NCI-H526 (cell line): Measurements from ENCODE around the gene GPR101.

Source experiments
- DNase-seq, 2 experiments: peaks; one replicate each; lab custom pipeline; 2025; lab: John Stamatoyannopoulos, UW

The GPR101 gene, protein sequence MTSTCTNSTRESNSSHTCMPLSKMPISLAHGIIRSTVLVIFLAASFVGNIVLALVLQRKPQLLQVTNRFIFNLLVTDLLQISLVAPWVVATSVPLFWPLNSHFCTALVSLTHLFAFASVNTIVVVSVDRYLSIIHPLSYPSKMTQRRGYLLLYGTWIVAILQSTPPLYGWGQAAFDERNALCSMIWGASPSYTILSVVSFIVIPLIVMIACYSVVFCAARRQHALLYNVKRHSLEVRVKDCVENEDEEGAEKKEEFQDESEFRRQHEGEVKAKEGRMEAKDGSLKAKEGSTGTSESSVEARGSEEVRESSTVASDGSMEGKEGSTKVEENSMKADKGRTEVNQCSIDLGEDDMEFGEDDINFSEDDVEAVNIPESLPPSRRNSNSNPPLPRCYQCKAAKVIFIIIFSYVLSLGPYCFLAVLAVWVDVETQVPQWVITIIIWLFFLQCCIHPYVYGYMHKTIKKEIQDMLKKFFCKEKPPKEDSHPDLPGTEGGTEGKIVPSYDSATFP

DNA sequence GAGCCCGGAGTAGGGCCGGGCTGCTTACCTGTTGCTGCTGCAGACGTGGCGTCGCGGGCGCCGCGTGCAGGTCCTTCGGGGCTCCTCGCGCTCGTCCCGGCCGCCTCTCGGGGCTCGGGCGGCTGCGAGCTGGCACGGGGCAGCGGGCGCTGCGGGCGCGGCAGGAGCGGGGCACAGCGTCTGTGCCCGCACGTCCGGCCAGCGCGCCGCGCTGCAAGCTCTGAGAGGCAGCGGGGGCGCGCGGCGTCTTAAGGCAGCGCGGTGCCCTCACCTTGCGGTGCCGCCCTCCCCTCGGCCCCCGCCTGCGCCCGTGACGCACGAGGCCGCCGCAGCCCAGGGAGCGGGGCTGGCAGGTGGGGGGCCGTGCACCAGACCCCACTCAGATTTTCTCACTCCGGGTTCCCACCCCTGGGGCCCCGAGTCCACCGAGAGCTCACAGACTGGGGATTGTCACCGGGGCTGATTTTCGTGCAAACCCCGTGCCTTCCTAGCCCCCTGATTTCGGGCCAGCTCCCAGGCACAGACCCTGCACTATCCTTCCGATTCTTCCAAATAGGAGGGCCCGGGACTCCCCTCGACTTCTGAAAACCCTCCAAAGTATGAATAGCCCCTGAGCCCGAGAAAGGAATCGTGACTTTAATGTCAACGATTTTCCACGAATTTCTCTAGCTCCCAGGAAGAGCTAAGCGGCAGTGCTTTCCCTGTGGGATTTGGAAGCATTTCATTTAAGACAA, at the start of gene GPR101:
Gene GPR101 (minus strand): TSS at position 222 of the 734 bp plus-strand sequence. CDS start 2,321 bp downstream, outside the sequence.
- peak in 1 of 2 experiments; percentile 27 for DNase-seq

GRCh38 chrX:137081239-137081638, 47.4 kb upstream of the GPR101 start:
- no peak for DNase-seq

- DNase-seq, result peak; percentile 15 to 34
Measured at GRCh38 chrX:137072396-137072795, 38.6 kb upstream of the GPR101 start.

GRCh38 chrX:137071596-137071995, 37.8 kb upstream of the GPR101 start:
- DNase-seq, result peak in 1 of 2 experiments; percentile 22

- no peak for DNase-seq
Measured at GRCh38 chrX:137067147-137067546, 33.4 kb upstream of the GPR101 start.

GRCh38 chrX:137062915-137063617, 29.3 kb upstream of the GPR101 start:
- DNase-seq, result no peak

GRCh38 chrX:137058339-137059127, 24.7 kb upstream of the GPR101 start:
- DNase-seq, result no peak

DNA sequence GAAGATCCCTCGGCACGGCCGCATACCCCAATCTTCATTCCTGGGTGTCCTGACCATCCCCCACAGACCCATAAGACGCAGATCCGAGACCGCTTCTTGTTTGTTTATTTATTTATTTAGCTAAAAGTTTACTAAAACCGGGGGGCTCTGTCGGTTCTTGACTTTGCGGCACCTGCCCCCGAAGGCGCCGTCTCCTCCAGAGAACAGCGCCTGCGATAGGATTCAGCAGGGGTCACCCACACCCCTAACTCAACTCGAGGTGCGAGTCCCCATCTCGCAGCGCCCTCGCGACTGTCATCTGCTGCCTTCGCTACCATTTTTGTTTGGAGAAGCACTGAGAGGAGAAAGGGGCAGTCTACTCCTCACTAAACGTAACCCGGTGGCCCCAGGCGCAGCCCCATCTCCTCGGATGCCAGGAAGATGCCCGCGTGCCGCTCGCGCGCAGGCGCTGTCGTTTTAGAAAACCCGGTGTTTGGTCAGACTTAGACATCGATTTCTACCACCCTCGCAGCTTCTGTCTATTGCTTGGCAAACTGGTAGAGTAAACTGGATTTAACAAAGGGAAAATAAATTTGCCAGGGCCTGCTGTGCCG, 18.9 kb upstream of the GPR101 start:
- DNase-seq, result peak in 1 of 2 experiments; percentile 60

- DNase-seq, result peak; percentile 32 to 75
Measured at GRCh38 chrX:137051978-137052642, 18.3 kb upstream of the GPR101 start.

DNA sequence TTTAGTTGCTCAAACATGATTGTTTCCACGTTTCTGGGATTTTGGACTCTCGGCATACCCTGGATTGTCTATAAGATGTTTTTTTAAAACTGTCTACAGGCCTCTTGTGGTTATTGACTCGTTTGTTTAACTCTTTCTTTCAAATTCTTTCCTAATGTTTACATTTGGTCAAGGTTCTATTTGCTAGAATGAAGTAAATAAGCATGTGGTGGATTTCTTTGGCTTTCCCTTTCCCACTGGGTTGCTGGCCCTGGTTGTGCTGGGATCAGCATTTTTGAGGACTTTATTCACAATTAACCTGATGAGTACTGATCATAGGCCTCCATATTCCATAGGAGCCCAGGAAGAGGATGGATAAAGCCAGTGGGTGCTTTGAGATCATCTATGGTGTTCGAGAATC, 11.1 kb upstream of the GPR101 start:
- no peak for DNase-seq

- no peak for DNase-seq
Measured at GRCh38 chrX:137043736-137044135, 9.9 kb upstream of the GPR101 start.

GRCh38 chrX:137041329-137041728, 7.5 kb upstream of the GPR101 start:
- no peak for DNase-seq

- DNase-seq, result no peak
Measured at GRCh38 chrX:137040113-137040794, 6.5 kb upstream of the GPR101 start.

DNA sequence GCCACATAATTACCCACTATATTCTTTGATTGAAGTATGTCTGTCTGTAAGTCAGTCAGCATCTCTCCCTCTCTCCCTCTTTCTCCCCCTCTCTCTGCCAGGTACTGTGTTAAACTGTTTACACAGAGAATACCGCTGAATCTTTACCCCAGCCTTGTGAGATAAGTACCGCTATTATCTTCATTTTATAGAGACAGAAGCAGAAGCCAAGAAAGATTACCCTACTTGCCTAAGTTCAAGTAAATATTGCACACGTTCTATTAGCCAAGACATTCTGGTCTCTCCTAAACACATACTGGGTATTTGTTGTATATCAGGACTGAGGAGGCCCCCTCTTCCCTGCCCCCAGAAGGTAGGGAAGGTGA, 695 bp upstream of the GPR101 start:
- DNase-seq, result no peak

DNA sequence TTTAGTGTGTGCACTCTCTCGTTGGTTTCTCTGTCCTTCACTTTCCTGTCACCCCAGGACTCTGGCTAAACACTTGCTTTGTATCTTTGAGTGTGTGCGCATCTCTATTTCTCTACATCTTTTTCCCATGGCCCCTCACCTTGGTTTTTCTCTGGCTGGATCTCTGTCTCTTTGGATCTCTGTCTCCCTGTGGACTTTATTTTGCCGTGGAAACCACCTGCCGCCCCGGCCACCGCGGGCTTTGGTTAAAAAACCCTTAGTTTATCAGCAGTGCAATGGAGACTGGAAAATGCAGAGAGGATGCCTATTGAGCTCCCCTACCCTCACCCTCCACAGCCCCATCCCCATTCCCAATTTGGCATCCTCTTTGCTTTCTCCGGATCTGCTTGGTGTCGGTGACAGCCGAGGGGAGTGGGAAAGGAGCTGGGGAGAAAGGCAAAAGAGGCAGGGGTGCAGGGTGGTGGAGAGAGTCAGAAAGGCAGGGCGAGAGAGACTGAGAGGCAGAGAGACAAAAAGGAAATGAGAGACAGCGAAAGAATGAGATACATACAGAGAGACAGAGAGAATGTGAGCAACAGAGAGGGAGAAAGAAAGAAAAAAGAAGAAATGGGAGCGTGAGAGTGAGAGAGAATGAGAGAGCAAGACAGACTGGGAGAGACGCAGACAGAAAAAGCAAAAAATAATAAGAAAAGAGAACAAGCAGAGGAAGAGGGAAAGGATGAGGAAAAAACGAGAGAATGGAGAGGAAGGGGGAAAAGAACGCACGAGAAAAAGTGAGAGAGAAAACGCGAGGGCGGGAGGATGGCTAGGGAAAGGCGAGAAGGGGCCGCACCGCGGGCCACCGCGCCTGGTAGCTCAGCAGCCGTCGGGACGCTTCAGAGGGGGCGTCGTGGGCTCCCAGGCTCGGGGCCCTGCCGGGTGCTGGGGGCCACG, 688 bp downstream of the GPR101 start:
- no peak for DNase-seq

DNA sequence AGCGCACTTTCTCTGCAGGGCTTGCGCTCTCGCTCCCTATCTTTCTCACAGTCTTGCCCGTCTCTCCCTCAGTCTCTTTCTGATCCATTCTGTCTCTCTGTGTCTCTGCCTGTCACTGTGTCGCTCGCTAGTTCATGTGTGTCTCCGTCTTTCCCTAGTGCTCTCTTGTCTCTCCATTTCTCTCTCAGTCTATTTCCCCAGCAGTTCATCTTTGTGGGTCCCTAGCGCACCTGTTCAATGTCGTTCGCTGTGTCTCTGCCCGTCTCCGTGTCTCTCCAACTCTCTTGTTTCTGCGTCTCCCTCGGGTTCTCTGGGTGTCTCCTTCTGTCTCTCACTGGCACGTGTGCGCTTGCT, 1.5 kb downstream of the GPR101 start:
- no peak for DNase-seq

DNA sequence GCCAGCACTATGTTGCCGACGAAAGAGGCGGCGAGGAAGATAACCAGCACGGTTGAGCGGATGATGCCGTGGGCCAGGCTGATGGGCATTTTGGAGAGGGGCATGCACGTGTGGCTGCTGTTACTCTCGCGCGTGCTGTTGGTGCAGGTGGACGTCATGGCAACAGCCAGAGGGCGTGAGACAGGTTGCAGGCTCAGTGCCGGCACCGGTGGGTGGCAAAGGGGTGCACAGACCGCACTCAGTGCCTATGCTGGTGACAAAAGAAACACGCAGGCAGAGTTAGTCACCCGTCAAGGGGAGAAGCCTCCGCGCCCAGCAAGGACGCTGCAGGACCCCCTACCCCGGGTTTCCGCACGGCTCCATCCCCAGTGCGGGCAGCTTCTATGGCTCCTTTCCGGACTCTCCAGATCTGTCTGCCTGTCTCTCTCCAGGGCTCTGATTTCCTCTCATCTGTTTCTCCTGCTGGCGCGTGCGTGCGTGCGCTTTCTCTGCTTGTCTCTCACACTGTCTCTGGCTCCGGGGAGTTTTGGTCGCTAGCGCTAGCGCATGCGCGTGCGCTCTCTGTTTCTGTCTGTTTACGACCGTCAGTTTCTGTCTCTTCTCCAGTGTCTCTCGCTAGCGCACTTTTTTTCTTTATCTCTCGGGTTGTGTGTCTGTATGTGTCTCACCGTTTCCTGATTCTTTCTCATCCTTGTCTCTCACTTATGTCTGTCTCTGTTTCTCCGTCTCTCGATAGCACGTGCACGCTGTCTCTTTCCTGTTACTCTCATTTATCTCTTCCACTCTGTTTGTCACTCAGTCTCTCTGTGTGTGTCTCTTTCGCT, 2.1 kb downstream of the GPR101 start:
- DNase-seq, result peak in 1 of 2 experiments; percentile 67

GRCh38 chrX:137031039-137031438, 2.8 kb downstream of the GPR101 start:
- no peak for DNase-seq
